ENCODE data around the gene HMGXB4.

HMGXB4 gene

DNA sequence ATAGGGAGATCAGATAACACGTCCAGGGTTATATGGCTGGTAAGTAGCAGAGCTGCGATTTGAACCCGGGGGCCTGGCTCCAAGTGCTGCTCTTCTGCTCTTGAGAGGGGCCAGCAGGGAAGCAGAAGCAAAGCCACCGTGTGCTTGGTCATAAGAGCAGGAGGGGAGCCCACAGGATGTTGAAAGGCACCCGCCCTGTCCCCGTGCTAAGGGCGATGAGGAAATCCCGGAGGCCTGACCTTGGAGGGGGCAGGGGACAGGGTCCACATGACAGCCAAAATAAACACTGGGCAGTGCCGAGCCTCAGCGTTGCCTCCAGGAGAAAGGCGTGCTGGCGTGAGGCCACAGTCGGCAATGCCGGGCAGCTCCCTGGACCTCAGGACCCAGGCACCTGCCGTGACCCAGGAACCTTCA is 71.2 kb downstream of the HMGXB4 start:
- DNase-seq: no peak

DNA sequence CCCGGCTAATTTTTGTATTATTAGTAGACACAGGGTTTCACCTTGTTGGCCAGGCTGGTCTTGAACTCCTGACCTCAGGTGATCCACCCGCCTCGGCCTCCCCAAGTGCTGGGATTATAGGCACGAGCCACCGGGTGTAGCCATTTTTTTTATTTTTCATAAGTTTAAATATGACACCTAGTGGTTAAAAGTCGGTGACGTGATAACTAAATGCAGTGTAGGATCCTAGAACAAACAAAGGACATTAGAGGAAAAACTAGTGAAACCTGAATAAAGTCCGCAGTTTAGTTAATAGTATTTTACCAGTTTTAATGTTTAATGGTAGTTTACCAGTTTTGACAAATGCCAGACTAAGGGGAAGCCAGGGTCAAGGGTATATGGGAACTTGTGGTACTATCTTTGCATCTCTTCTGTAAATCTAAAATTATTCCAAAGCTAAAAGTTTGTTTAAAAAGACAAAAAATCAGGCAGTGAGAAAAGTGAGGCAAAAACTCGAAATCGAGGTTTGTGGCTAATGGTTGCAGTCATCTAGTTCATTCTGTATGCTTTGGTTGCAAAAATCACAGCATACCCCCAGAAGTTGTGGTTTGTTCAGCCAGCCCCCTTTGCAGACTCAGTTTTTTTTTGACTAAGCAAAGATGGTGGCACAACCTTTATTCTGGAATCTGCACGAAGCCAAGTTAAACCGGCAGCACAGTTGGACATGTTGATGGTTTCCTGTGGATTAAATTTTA is 72.0 kb downstream of the HMGXB4 start:
- DNase-seq: peak; percentile 72

DNA sequence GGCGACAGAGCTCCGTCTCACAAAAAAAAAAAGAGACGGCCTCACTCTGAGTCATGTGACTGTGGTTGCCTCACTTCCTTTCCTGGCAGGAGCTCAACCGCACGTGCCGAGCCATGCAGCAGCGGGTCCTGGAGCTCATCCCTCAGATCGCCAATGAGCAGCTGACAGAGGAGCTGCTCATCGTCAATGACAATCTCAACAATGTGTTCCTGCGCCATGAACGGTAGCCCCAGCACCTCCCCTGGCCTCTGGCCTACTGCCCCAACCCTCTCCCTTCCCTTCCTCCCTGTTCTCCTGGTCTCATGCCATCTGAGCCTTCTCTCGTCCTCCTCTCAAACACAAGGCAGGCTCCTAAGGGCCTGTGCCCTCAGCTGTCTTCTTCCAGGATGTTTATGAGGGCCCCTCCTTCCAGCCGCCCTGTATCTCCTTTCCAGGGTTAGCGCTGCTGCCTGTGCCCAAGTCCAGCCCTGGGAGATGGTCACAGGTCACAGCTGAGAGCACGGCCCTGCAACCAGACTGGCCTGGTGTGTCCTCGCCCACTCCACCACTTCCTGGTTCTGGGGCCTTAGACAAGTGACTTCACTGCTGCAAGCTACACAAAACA is 73.1 kb downstream of the HMGXB4 start:
- DNase-seq: peak; percentile 92

DNA sequence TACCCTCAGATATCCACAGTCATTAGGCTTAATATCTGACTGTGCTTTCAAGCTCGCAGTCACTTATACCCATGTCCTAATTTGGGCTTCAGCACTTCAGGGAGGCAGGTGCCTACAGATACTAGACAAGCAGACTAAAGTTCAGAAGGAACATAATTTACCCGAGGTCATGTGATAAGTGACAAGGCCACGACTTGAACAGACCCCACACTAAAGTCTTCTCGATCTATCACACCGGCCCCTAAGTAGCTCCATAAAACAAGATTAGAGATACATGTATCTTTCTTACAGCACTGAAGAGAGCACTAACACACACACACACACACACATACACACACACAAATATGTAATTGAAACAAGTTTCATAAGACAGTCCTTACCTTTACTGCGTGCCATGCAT is 75.0 kb downstream of the HMGXB4 start:
- no peak for DNase-seq

DNA sequence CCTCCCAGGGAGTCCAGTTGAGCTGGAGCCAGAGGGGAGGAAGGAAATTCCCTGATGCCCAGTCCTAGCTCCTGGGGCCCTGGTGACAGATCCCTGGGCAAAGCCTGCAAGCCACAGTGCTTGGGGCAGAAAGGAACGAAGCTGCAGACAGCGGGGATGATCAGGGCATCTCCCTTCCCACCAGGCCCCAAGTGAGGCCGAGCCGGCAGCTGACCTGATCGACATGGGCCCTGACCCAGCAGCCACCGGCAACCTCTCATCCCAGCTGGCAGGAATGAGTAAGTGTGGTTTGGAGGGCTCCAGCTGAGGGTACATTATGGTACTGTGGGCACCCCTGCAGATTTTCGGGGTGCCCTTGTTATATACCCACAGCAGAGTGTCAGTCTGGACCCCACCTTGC is 75.9 kb downstream of the HMGXB4 start:
- DNase-seq: no peak

DNA sequence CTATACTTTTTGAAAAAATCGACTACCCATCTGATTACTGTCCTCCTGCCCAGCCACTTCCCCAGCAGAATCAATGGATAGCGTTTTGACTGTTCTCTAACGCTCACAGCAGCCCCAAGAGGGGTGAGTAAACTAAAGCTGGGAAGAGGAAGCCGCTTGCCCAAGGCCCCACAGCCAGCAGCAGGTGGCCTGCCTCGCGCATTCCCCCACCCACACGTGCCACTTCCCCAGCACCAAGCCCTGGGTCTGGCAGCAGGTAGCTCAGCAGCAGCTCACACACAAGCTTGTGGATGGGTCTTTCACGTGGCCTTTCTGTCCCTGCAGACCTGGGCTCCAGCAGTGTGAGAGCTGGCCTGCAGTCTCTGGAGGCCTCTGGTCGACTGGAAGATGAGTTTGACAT is 76.7 kb downstream of the HMGXB4 start:
- DNase-seq: peak; percentile 62

DNA sequence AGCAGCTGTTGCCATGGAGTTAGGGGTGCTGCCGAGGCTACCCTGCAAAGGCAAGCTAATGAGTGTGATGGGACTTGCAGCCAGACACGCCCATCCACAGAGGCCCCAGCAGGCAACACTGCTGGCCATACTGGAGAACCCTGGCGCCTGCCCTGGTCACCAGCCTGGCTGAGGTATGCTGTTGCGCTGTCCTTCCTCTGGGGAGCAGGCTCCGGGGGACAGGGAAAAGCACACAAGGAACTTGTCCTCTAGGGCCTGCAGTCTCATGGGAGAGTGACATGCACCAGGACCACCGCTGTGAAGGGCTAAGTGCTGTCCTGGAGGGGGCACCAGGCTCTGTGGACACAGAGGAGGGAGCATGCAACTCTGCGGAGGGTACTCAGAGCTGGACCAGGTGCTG is 78.2 kb downstream of the HMGXB4 start:
- no peak for DNase-seq

DNA sequence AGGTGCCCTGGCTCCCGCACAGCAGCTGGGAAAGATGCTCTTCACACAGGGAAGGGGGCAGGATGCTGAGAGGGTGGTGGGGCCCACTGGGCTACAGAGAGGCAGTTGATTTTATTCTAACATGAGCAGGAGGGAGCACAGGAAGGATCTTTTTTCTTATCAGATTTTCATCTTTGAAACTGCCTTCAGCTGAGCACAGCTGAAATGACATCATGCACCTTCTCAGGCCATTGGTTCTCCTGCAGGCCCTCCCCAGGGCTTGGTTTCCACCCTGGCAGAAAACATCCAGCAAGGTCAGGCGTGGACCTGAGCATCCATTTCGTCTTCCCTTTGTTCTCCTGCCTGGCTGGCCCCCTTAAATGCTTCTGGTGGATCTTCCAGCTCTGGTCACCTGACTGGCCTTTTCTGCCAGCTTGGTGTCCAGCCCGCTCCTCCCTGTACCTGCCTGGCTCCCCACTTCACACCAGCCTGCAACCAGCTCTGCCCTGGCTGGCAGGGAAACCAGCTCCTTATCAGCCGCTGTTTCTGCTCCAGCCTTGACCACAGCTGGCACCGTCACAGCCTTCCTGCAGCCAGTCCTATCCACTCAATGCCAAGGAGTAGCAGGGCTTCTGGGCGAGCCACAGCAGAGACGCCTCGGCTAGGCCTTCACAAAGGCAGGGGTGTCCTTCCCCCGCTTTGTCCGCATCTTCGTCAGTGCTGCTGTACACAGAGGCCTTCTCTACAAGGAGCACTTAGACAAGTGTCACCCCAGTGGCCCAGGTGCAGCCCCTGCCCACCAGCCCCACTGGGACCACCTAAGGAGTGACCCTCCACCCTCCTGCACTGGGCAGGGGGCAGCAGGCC is 78.9 kb downstream of the HMGXB4 start:
- peak; percentile 50 for DNase-seq

DNA sequence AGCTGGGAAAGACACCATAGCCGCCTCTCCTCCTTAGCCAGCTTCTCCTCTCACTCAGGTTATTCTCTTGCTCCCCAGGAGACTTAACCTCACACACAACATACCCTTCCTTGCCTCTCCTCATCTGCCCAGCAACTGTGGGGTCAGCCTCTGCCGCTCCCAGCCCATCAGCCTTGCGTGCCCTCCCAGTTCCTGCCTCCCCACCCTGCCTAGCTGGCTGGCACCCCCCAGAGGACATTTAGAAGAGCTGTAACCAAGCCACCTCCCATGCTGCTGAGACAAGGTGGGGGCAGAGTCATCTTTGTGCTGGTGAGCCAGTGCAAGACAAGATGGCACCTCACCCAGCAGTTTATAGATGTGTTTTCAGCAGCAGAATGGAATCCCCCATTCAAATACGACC is 80.6 kb downstream of the HMGXB4 start:
- peak; percentile 42 for DNase-seq

DNA sequence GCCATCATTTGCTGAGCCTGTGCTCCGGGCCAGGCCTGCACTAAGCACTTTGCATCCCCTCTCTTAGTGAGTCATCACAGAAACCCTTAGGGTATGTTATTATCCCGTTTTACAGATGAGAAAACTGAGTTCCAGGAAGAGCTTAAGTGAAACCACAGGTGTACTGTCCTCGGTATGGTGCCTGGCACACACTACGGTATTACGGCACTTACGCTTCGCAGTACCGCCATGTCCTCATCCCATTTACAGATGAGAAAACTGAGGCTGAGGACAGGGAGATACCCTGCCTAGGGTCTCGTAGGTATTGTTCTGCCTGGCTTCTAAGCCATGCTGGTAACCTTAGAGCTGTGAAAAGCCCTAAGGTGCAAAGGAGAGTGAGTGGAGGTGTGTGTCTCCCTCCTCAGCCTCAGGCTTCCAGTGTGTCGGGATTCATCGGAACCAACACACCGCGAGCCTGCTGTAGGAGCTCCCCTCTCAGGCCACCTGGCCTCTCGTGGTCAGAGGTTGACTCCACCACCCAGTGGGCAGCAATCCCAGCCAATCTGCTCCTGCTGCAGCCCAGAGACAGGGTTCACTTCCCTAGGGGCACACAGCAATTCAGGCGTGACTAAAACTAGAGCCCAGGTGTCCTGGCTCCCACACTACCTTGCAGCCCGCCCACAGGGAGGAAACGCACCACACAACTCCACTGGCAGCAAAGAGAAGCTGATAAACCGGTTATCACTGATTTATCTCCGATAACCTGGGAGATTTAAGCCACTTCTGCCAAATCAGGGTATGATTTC is 84.0 kb downstream of the HMGXB4 start:
- DNase-seq: no peak

DNA sequence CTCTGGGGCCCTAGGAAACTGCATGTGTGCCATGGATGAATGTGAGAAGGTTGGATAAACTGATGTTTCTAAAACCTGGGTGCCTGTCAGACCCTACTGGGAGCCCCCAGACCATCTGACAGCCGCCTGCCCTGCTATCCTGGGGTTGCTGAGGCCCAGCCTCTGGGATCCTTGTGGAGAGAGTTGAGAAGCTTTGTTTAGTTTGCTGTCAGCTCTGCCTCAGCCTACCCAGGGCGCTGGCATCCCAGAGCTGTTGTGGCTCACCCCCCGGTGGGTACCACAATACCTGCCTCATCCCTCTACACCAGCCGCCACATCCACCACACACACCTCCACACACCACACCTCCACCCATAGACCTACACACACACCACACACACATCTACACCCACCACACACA is 85.1 kb downstream of the HMGXB4 start:
- no peak for DNase-seq

DNA sequence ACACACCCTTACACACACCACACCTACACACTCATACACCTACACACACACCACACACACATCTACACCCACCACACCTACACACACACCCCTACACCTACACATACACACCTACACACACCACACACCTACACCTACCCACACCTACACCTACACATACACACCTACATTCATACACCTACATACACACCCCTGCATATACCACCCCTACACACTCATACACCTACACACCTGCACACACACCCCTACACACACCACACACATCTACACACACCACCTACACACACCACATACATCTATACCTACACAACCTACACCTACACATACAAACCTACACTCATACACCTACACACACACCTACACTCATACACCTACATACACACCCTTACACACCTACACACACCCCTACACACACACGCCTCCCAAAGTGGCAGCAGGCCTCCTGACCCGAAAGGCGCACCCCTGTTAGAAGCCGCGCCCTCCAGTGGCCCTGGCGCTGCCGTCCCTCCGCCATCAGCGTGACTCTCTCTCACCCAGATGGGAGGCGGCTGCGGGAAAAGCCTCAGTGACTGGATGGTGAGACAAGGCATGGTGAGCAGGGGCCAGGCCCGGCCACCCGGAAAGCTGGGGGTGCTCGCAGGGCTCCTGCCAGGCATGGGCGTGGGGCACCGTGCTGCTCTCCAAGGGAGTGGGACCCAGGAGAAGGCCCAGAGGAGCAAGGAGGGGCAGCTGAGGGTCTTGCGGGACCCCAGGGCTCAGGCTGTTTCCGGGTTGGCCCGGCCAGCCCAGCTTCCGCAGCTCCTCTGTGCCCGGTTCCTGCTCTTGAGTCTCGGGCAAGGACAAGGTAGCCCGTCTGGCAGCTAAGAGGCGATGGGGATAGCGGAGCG is 86.6 kb downstream of the HMGXB4 start:
- no peak for DNase-seq

DNA sequence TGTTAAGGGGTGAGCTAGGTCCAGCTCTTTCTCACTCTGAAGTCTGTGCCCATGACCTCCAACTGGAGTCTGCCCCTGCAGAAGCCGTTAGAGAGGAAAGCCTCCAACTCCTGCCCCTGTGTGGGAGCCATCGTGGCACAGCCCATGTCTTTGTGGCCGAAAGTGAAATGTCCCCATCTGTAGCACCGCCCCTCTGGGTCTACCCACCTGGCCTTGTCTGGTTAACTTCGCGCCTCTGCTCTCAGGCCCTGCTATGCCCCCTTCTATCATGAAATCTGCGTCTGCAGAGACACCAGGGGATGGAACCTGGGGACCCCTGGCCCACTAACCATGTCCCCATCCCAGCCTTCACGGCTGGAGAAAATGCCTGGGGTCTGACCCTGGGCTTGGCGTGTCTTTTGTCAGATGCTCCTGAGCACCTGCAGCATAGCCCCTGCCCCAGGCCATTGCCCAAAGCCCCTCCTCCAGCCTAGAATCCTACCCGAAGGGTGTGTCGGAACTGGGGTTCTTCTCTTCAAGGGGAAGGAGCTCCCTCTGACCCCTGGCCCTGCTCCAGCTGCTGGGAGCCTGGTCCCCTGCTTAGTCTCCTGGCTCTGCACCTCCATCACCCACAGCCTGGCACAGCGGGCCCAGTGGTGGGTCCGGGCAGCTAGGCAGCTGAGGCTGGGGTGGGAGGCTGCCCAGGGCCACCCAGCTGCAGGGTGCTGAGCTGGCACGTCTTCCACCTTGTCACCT is 87.8 kb downstream of the HMGXB4 start:
- DNase-seq: no peak

Data from activated CD4-positive, alpha-beta T cell treated with anti-CD3 and anti-CD28 coated beads, Interleukin-10, Interleukin-2, amounts not matched to agents 100 ng/mL and 50 ng/mL, durations not matched to agents 16 hours and 8 hours (primary cell).